Neural progenitor cell (in vitro differentiated cells): ENCODE measurements around the gene LTB.

Experiments
- EZH2 ChIP-seq: fragments of 200-600 bp; sonication (generic); IDR thresholded peaks from 2 replicates; pipeline ENCODE4 v1.6.1; 2017; ENCODE audit warnings: antibody characterized with exemption, mild to moderate bottlenecking, moderate library complexity
- EZH2phosphoT487 ChIP-seq: fragments of 200-600 bp; sonication (generic); IDR thresholded peaks from 2 replicates; pipeline ENCODE4 v1.6.1; 2017; ENCODE audit warnings: antibody characterized with exemption
- TF ChIP-seq, protein P1 (sequence below): fragments of 200-600 bp; sonication (generic); IDR thresholded peaks from 2 replicates; pipeline ENCODE4 v1.5.1; 2017; ENCODE audit warnings: antibody characterized with exemption, mild to moderate bottlenecking

DNA sequence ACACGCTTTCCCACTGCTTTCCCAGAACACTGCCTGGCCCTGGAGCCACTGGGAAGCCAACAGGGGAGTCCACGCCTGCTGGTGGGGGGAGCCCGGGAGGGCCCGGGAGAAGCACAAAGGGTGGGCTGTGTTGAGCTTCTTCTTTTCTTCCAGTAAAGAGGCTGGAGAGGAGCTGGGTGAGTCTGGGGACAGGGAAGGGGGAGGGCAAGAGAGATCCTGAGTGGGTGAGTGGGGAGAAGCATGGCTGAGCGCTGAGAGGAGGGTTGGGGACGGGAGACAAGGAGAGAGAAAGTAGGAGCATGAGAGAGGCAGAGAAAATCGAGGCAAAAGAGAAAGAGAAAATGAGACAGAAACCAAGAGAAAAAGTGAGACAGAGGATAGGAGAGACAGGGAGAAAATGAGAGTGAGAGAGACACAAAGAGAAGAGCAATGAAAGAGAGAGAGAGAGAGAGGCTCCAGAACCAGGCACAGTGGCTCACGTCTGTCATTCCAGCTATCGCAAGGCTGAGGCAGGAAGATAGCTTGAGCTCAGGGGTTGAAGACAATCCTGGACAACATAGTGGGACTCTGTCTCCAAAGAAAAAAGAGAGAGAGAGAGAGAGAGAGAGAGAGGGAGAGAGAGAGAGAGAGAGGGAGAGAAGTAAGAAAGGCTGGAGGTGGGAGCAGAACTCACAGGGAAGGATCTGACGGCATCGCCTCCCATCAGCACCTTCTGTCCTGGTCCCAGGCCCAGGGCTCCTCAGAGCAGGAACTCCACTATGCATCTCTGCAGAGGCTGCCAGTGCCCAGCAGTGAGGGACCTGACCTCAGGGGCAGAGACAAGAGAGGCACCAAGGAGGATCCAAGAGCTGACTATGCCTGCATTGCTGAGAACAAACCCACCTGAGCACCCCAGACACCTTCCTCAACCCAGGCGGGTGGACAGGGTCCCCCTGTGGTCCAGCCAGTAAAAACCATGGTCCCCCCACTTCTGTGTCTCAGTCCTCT, 5.9 kb upstream of the LTB start:
- TF ChIP-seq, protein P1, sequence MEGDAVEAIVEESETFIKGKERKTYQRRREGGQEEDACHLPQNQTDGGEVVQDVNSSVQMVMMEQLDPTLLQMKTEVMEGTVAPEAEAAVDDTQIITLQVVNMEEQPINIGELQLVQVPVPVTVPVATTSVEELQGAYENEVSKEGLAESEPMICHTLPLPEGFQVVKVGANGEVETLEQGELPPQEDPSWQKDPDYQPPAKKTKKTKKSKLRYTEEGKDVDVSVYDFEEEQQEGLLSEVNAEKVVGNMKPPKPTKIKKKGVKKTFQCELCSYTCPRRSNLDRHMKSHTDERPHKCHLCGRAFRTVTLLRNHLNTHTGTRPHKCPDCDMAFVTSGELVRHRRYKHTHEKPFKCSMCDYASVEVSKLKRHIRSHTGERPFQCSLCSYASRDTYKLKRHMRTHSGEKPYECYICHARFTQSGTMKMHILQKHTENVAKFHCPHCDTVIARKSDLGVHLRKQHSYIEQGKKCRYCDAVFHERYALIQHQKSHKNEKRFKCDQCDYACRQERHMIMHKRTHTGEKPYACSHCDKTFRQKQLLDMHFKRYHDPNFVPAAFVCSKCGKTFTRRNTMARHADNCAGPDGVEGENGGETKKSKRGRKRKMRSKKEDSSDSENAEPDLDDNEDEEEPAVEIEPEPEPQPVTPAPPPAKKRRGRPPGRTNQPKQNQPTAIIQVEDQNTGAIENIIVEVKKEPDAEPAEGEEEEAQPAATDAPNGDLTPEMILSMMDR: no peak
- no peak for TF ChIP-seq EZH2
- no peak for TF ChIP-seq EZH2phosphoT487
